Lung (tissue), 12 donors: ENCODE measurements around the gene ATG3. TPM values are rescaled to one million over a fixed set of nuclear protein-coding genes. Genes with fewer than 3 reads are reported as not detected.

Experiments used
- ATAC-seq: fragments of 200-7000 bp; cut with Tn5 transposase; one replicate; pipeline ENCODE4 v1.9.1; 2020; ENCODE audit warnings: moderate number of reproducible peaks; ENCODE audit not compliant: insufficient read depth, low FRiP score
- DNase-seq, 3 donors: peaks; one replicate each; pipeline ENCODE4 v3.0.0-alpha.2; 2013 to 2017
- H3K27ac ChIP-seq, 2 donors: one replicate each; pipeline ENCODE4 v1.5.1; 2013; ENCODE audit warnings: mild to moderate bottlenecking in 2 of 2, moderate library complexity in 2 of 2, control low read depth in 1 of 2, inconsistent platforms in 1 of 2, low read depth in 1 of 2, low read length in 1 of 2
- H3K27me3 ChIP-seq, 3 donors: one replicate each; pipeline ENCODE4 v1.5.1; 2013; ENCODE audit warnings: low read length in 2 of 3; ENCODE audit not compliant: control insufficient read depth in 3 of 3, insufficient read depth in 3 of 3
- H3K36me3 ChIP-seq, 4 donors: one replicate each; pipeline ENCODE4 v1.5.1; 2013; ENCODE audit warnings: low read length in 4 of 4, mild to moderate bottlenecking in 1 of 4, moderate library complexity in 1 of 4; ENCODE audit not compliant: control insufficient read depth in 4 of 4, insufficient read depth in 4 of 4
- H3K4me1 ChIP-seq, 5 donors: one replicate each; pipeline ENCODE4 v1.5.1; 2013; ENCODE audit warnings: low read length in 5 of 5, mild to moderate bottlenecking in 2 of 5, moderate library complexity in 1 of 5; ENCODE audit not compliant: control insufficient read depth in 5 of 5, insufficient read depth in 5 of 5
- H3K4me3 ChIP-seq: one replicate; pipeline ENCODE4 v1.5.1; 2013; ENCODE audit warnings: mild to moderate bottlenecking, control low read depth, moderate library complexity
- H3K9ac ChIP-seq, 2 donors: one replicate each; pipeline ENCODE4 v1.5.1; 2013; ENCODE audit warnings: low read length in 2 of 2, control low read depth in 1 of 2; ENCODE audit not compliant: insufficient read depth in 1 of 2
- H3K9me3 ChIP-seq, 4 donors: one replicate each; pipeline ENCODE4 v1.5.1; 2013; ENCODE audit warnings: low read length in 3 of 4, mild to moderate bottlenecking in 1 of 4, moderate library complexity in 1 of 4; ENCODE audit not compliant: control insufficient read depth in 4 of 4, insufficient read depth in 3 of 4
- CTCF ChIP-seq: IDR thresholded peaks from 2 replicates; pipeline ENCODE4 v1.5.1; 2012; ENCODE audit warnings: mild to moderate bottlenecking; ENCODE audit errors: control extremely low read depth, extremely low read depth
- WGBS, 2 donors: extraction: QIAGEN DNeasy Blood & Tissue Kit; methylation state at CpG; one replicate each; pipeline ENCODE4 v1.1.7; 2013; 5-methylcytosine and 5-hydroxymethylcytosine counted together
- polyA plus RNA-seq, 2 donors: library from polyadenylated mRNA; stranded (reverse); fragments of 200-250 nt; gene quantifications; one replicate each; pipeline ENCODE4 v1.2.1, GENCODE V29; 2013
- total RNA-seq, 2 donors: library from RNA; depleted of rRNA in 1 of 2; stranded (reverse); fragments of >200 nt in 1 of 2; gene quantifications; one replicate each; pipeline ENCODE4 v1.2.1, GENCODE V29; 2014 to 2021
- donor health status: control.
- donor health status: control.
- donor health status: Bipolar disorder and iron deficiency.
- donor health status: healthy.
- donor health status: DM: yes; HTN: yes; CAD: no.

Gene ATG3
- total and polyA plus RNA-seq, 4 donors = 29.4 to 80.9 (median 49.1) TPM

GRCh38 chr3:112492124-112492523 lies 69.6 kb downstream of the ATG3 start:
- no peaks in the 10 kb centered on the region for H3K4me1 ChIP-seq
- H3K27me3 ChIP-seq = no peaks in the 10 kb centered on the region
- H3K36me3 ChIP-seq = no peaks in the 10 kb centered on the region
- no peak for DNase-seq
- TF ChIP-seq CTCF = no peak
- WGBS, 2 donors = 93 to 97% methylated on average over 1 of the region's 1 CpG
- no peak overlapping the region for H3K9ac ChIP-seq
- no peak for ATAC-seq
- no peak overlapping the region for H3K27ac ChIP-seq
- no peak overlapping the region for H3K4me3 ChIP-seq
- H3K9me3 ChIP-seq = no peaks in the 10 kb centered on the region

- no peak for TF ChIP-seq CTCF
- no peak for ATAC-seq
- H3K9ac ChIP-seq = no peak overlapping the region
These were observed 70.4 kb downstream of the ATG3 start for GRCh38 chr3:112491373-112491772.

GRCh38 chr3:112489674-112490479 lies 71.9 kb downstream of the ATG3 start:
- no peak for TF ChIP-seq CTCF
- 85 to 87% methylated on average over 4 of the region's 4 CpGs for WGBS, 2 donors
- H3K9me3 ChIP-seq = no peaks in the 10 kb centered on the region
- no peaks in the 10 kb centered on the region for H3K4me1 ChIP-seq
- DNase-seq (no peak), ATAC-seq (no peak)
- no peak overlapping the region for H3K4me3 ChIP-seq
- no peak overlapping the region for H3K9ac ChIP-seq
- H3K27ac ChIP-seq = no peak overlapping the region
- H3K27me3 ChIP-seq = no peaks in the 10 kb centered on the region
- H3K36me3 ChIP-seq = no peaks in the 10 kb centered on the region

More at GRCh38 chr3:112491373-112491772, 70.4 kb downstream of the ATG3 start:
- H3K4me1 ChIP-seq = no peaks in the 10 kb centered on the region
- DNase-seq = no peak
- no peak overlapping the region for H3K4me3 ChIP-seq
- H3K36me3 ChIP-seq = no peaks in the 10 kb centered on the region
- no peaks in the 10 kb centered on the region for H3K27me3 ChIP-seq
- no peak overlapping the region for H3K27ac ChIP-seq
- H3K9me3 ChIP-seq = no peaks in the 10 kb centered on the region
